ENCODE data around the gene CDH10. TPM values are rescaled to one million over a fixed set of nuclear protein-coding genes. Genes with fewer than 3 reads are reported as not detected.

CDH10 gene
- polyA plus RNA-seq, 1 of the 3 experiments (the other 2 are of a cell fraction), result 0.10 TPM

- Histone ChIP-seq H3K4me3 (ENCODE audit: low read depth in 2 of 2, low read length in 1 of 2) (no peak overlapping the region), H3K79me2 (ENCODE audit: insufficient read depth) (no peaks in the 10 kb centered on the region), H3K36me3 (replicated peaks in 1 of 2; ENCODE audit: control insufficient read depth in 1 of 2, insufficient read depth in 2 of 2, low read length in 1 of 2) (no peaks in the 10 kb centered on the region), H3K9ac (no peak overlapping the region), H2AFZ (ENCODE audit: low read depth) (no peak overlapping the region), H3K9me2 (no peaks in the 10 kb centered on the region), H3K27ac (ENCODE audit: low read depth in 2 of 2, low read length in 1 of 2) (no peak overlapping the region), H3K9me3 (no peaks in the 10 kb centered on the region), H3K4me1 (ENCODE audit: control insufficient read depth in 1 of 2, insufficient read depth in 2 of 2, low read depth in 1 of 2, low read length in 1 of 2) (no peaks in the 10 kb centered on the region; a peak in 1 of 4 replicates), H4K20me1 (ENCODE audit: insufficient read depth) (no peaks in the 10 kb centered on the region), H3F3A (replicated peaks; ENCODE audit: insufficient read depth) (no peaks in the 10 kb centered on the region), H3K27me3 (ENCODE audit: insufficient read depth) (0 out of 2 replicates have a peak, but pooled peaks cover 9% of the 10 kb centered on the region), H3K4me2 (no peak overlapping the region)
- TF ChIP-seq TAF1 (IDR thresholded peaks at IDR 0.05; ENCODE audit: borderline replicate concordance, low read depth, low read length), result no peak
- TF ChIP-seq ZBTB33 (IDR thresholded peaks at IDR 0.05; ENCODE audit: borderline replicate concordance, low read depth), result no peak
- no peak for TF ChIP-seq SIN3A (IDR thresholded peaks at IDR 0.05; ENCODE audit: borderline replicate concordance, low read depth, low read length)
- TF ChIP-seq RFX5 (IDR thresholded peaks at IDR 0.05; ENCODE audit: low read length), result no peak
- no peak for TF ChIP-seq ELF1 (IDR thresholded peaks at IDR 0.05)
- TF ChIP-seq NRF1 (IDR thresholded peaks at IDR 0.05; ENCODE audit: low read depth, low read length), result no peak
- TF ChIP-seq MAX (IDR thresholded peaks at IDR 0.05; ENCODE audit: low read depth), result no peak
- TF ChIP-seq MXI1 (IDR thresholded peaks at IDR 0.05; ENCODE audit: low read depth, low read length), result no peak
- TF ChIP-seq EZH2phosphoT487 (IDR thresholded peaks at IDR 0.05; ENCODE audit: borderline replicate concordance, low read depth), result no peak
- TF ChIP-seq RCOR1 (IDR thresholded peaks at IDR 0.05; ENCODE audit: low read length), result no peak
- no peak for TF ChIP-seq NFIC (IDR thresholded peaks at IDR 0.05; ENCODE audit: borderline replicate concordance)
- no peak for TF ChIP-seq PBX3 (IDR thresholded peaks at IDR 0.05)
- no peak for TF ChIP-seq RXRA (IDR thresholded peaks at IDR 0.05; ENCODE audit: borderline replicate concordance, low read depth)
- no peak for TF ChIP-seq CTCF (IDR thresholded peaks at IDR 0.05)
- no peak for TF ChIP-seq EP300 (IDR thresholded peaks at IDR 0.05; ENCODE audit: borderline replicate concordance in 1 of 2, low read depth in 1 of 2, low read length in 1 of 2)
- TF ChIP-seq USF2 (IDR thresholded peaks at IDR 0.05; ENCODE audit: borderline replicate concordance, low read depth, low read length), result no peak
- TF ChIP-seq YY1 (IDR thresholded peaks at IDR 0.05; ENCODE audit: low read depth), result no peak
- ChIA-PET CTCF (no interaction called here), POLR2A (no interaction called here)
- DNase-seq, result no peak
- WGBS (ENCODE audit: low lambda C conversion rate), result 3% methylated on average over 1 of the region's 1 CpG
These were observed 21.2 kb downstream of the CDH10 start for GRCh38 chr5:24623624-24624023.
